ENCODE results near the gene TAF11L3. TPM values are rescaled to one million over a fixed set of nuclear protein-coding genes. Genes with fewer than 3 reads are reported as not detected.
"Not testable (repeated sequence)": the region's sequence is repeated elsewhere in the genome, so short reads cannot be mapped to it uniquely, and the experiment has no call there.

TAF11L3 gene
- not detected in 2 replicates for total RNA-seq

- DNase-seq, result not testable (repeated sequence)
Measured at GRCh38 chr5:17518067-17518466, at the start of gene TAF11L3. Gene TAF11L3, plus strand, starts transcription at chr5:17518367.

GRCh38 chr5:17470064-17470463 lies 48.1 kb upstream of the TAF11L3 start:
- no peak for DNase-seq

GRCh38 chr5:17475064-17475463 lies 43.1 kb upstream of the TAF11L3 start:
- DNase-seq, result not testable (repeated sequence)

GRCh38 chr5:17477043-17477442 lies 41.1 kb upstream of the TAF11L3 start:
- DNase-seq, result no peak

- no peak for DNase-seq
Measured at GRCh38 chr5:17477573-17478265, 40.4 kb upstream of the TAF11L3 start.

- DNase-seq, result no peak
Measured at GRCh38 chr5:17481378-17481777, 36.8 kb upstream of the TAF11L3 start.

- no peak for DNase-seq
Measured at GRCh38 chr5:17482790-17483189, 35.4 kb upstream of the TAF11L3 start.

GRCh38 chr5:17486464-17487173 lies 31.5 kb upstream of the TAF11L3 start:
- DNase-seq, result not testable (repeated sequence)

GRCh38 chr5:17487174-17487512 lies 31.0 kb upstream of the TAF11L3 start:
- DNase-seq, result no peak

GRCh38 chr5:17491257-17491656 lies 26.9 kb upstream of the TAF11L3 start:
- DNase-seq, result not testable (repeated sequence)

- DNase-seq, result no peak
Measured at GRCh38 chr5:17492770-17493169, 25.4 kb upstream of the TAF11L3 start.

GRCh38 chr5:17497446-17497845 lies 20.7 kb upstream of the TAF11L3 start:
- no peak for DNase-seq

GRCh38 chr5:17497931-17498330 lies 20.2 kb upstream of the TAF11L3 start, which contains the start of gene TAF11L2:
Gene TAF11L2, plus strand, starts transcription at chr5:17498231.
- not testable (repeated sequence) for DNase-seq

- DNase-seq, result no peak
Measured at GRCh38 chr5:17511775-17512325, 6.3 kb upstream of the TAF11L3 start.

GRCh38 chr5:17517526-17517925 lies 641 bp upstream of the TAF11L3 start:
- not testable (repeated sequence) for DNase-seq

- DNase-seq, result not testable (repeated sequence)
Measured at GRCh38 chr5:17519508-17519907, 1.3 kb downstream of the TAF11L3 start.

GRCh38 chr5:17521501-17521900 lies 3.3 kb downstream of the TAF11L3 start, which contains the start of gene TAF11L4:
Gene TAF11L4, plus strand, starts transcription at chr5:17521801.
- not testable (repeated sequence) for DNase-seq

GRCh38 chr5:17524935-17525334 lies 6.8 kb downstream of the TAF11L3 start, which contains the start of gene TAF11L5:
Gene TAF11L5, plus strand, starts transcription at chr5:17525235.
- DNase-seq, result not testable (repeated sequence)

- peak; percentile 26 for DNase-seq
Measured at GRCh38 chr5:17526504-17526903, 8.3 kb downstream of the TAF11L3 start.

GRCh38 chr5:17528369-17528768 lies 10.2 kb downstream of the TAF11L3 start, which contains the start of gene TAF11L6:
Gene TAF11L6, plus strand, starts transcription at chr5:17528669.
- not testable (repeated sequence) for DNase-seq
